Right lobe of liver (tissue), 6 donors: ENCODE results near the gene GRID1. TPM values are rescaled to one million over a fixed set of nuclear protein-coding genes. Genes with fewer than 3 reads are reported as not detected.
A peak's percentile ranks its signal among the peaks of the same experiment; 100 is the strongest.

Experiments
- ATAC-seq, 4 donors: fragments of 200-7000 bp; cut with Tn5 transposase; one replicate each; pipeline ENCODE4 v1.9.1; 2020; ENCODE audit warnings: mild to moderate bottlenecking in 4 of 4, moderate library complexity in 4 of 4
- DNase-seq, 3 donors: peaks; one replicate each; pipeline ENCODE4 v3.0.0-alpha.2; 2020
- H3K27ac ChIP-seq, 3 donors: fragments of 200-600 bp; one replicate each; pipeline ENCODE4 v1.8.0; 2022
- H3K27me3 ChIP-seq, 2 donors: fragments of 200-600 bp; one replicate each; pipeline ENCODE4 v1.8.0; 2022
- H3K36me3 ChIP-seq, 4 donors: fragments of 200-600 bp; sonication (generic) in 1 of 4; one replicate each; pipeline versions ENCODE4 v1.5.1 to v1.8.0; 2017 to 2022; ENCODE audit warnings: control low read depth in 1 of 4
- H3K4me1 ChIP-seq, 4 donors: fragments of 200-600 bp; sonication (generic) in 1 of 4; one replicate each; pipeline versions ENCODE4 v1.5.1 to v1.8.0; 2017 to 2022; ENCODE audit warnings: control low read depth in 1 of 4
- H3K4me3 ChIP-seq, 3 donors: fragments of 200-600 bp; one replicate each; pipeline ENCODE4 v1.8.0; 2022
- H3K9me3 ChIP-seq, 4 donors: fragments of 200-600 bp; sonication (generic) in 1 of 4; one replicate each; pipeline versions ENCODE4 v1.5.1 to v1.8.0; 2017 to 2022; ENCODE audit warnings: control low read depth in 1 of 4
- POLR2A ChIP-seq: fragments of 450-650 bp; IDR thresholded peaks from one replicate; pipeline ENCODE4 v1.6.1; 2017; ENCODE audit warnings: antibody characterized with exemption, mild to moderate bottlenecking
- WGBS: methylation state at CpG from one replicate; pipeline ENCODE4 v1.1.6; 2018; ENCODE audit warnings: low coverage, low lambda C conversion rate; ENCODE audit not compliant: insufficient coverage; ENCODE audit errors: missing lambda C conversion rate; 5-methylcytosine and 5-hydroxymethylcytosine counted together
- intact Hi-C, 2 donors: fragments of 100-400 bp; cut with DNase I; formaldehyde crosslinking; loops; one replicate each; pipeline versions ENCODE4 v1.11.2 to v1.14.1; 2022
- total RNA-seq, 6 experiments: library from RNA; depleted of rRNA in 2 of 6; stranded (reverse); fragments of >200 nt in 2 of 6; fragmentation: NEBNext Ultra II Directional in 3 of 6; extraction: Animal tissue kit (Norgen Biotek cat#: 25700) in 3 of 6; gene quantifications; one replicate each; pipeline versions ENCODE4 v1.1.0 to v1.2.4, GENCODE V29; 2016 to 2023
- TF ChIP-seq, protein P1 (sequence below), 4 donors: fragments of 200-600 bp in 3 of 4; fragments of 450-650 bp in 1 of 4; IDR thresholded peaks; one replicate each; pipeline versions ENCODE4 v1.5.1 to v1.8.0; 2016 to 2022; ENCODE audit warnings: antibody characterized with exemption in 4 of 4, mild to moderate bottlenecking in 2 of 4
- donor health status: DM: no; HTN: yes; CAD: no.
- donor health status: DM: no; HTN: no; CAD: no.
- donor health status: DM: no; HTN: no; CAD: no.
- donor health status: DM: no; HTN: yes; CAD: no.
- donor health status: DM: no; HTN: yes; CAD: no.

The GRID1 gene
- total RNA-seq, 6 experiments from 2014 or later, result 0.05 to 1.9 (median 0.81) TPM

DNA sequence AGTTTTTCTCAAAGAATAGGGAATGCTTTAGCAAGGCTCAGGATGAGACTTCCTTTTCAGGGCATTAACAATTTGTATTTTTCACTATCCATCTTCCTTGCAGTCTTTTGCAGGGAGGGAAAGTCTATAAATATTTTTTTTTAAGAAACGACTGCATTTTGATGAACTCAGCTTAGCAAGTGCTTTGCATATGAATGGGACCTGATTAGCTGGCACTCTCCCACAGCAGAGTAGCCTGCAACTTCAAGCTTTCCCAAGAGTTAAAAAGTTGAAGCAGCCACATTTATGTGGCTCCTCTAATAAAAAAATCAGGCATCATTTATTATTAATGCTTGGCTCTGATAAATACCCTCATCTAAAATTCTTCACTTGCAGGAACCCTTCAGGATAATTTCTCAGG lies 134.0 kb downstream of the GRID1 start:
- TF ChIP-seq, protein P1, sequence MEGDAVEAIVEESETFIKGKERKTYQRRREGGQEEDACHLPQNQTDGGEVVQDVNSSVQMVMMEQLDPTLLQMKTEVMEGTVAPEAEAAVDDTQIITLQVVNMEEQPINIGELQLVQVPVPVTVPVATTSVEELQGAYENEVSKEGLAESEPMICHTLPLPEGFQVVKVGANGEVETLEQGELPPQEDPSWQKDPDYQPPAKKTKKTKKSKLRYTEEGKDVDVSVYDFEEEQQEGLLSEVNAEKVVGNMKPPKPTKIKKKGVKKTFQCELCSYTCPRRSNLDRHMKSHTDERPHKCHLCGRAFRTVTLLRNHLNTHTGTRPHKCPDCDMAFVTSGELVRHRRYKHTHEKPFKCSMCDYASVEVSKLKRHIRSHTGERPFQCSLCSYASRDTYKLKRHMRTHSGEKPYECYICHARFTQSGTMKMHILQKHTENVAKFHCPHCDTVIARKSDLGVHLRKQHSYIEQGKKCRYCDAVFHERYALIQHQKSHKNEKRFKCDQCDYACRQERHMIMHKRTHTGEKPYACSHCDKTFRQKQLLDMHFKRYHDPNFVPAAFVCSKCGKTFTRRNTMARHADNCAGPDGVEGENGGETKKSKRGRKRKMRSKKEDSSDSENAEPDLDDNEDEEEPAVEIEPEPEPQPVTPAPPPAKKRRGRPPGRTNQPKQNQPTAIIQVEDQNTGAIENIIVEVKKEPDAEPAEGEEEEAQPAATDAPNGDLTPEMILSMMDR (IDR thresholded peaks at IDR 0.05), result no peak
- TF ChIP-seq POLR2A, result no peak
- ATAC-seq, result no peak
- Histone ChIP-seq H3K9me3 (no peaks in the 10 kb centered on the region), H3K27me3 (no peaks in the 10 kb centered on the region), H3K36me3 (no peaks in the 10 kb centered on the region), H3K4me3 (no peak overlapping the region), H3K4me1 (no peaks in the 10 kb centered on the region), H3K27ac (no peak overlapping the region)
- no peak for DNase-seq
- 13% methylated on average over 1 of the region's 1 CpG for WGBS
- intact Hi-C loops, result no loop called here

DNA sequence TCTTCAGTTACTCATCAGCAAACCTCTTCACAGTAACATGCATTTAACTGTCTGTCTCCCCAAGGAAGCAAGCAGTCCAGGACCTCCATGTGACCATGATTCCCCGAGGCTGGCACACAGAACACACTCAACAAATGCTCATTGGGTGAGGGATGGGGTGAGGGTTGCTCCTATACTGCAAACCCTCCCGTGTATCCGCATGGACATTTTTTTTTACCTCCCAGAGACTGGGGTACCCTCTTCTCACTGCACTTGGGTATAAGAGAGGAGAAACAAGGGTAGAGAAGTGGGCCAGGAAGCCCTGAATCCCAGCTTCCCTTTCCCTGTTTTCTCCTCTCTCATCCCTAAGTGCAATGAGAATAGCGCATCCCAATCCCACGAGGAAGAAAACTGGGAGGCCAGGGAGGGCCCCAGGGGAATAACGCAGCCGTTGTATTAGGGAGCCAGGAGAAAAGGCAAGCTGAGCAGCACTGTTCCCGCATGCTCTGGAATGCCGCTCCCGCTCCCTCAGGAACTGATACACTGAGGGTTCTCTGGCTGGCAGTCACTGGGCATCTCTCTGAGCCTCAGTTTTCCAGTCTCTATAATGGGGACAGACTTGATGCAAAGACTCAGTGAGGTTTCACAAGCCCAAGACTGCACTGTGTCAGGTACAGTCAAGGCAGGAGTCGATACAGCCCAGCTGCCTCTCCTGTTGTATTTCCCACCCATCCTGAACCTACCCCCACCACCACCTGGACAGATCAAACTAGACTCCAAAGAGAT lies 134.6 kb downstream of the GRID1 start:
- no peak for DNase-seq
- Histone ChIP-seq H3K4me3 (no peak overlapping the region), H3K36me3 (no peaks in the 10 kb centered on the region), H3K9me3 (no peaks in the 10 kb centered on the region), H3K27me3 (no peaks in the 10 kb centered on the region), H3K27ac (no peak overlapping the region), H3K4me1 (no peaks in the 10 kb centered on the region)
- TF ChIP-seq, protein P1 (IDR thresholded peaks at IDR 0.05), result no peak
- no peak for TF ChIP-seq POLR2A
- ATAC-seq, result no peak
- WGBS, result 50% methylated on average over 6 of the region's 11 CpGs
- intact Hi-C loops, result no loop called here

DNA sequence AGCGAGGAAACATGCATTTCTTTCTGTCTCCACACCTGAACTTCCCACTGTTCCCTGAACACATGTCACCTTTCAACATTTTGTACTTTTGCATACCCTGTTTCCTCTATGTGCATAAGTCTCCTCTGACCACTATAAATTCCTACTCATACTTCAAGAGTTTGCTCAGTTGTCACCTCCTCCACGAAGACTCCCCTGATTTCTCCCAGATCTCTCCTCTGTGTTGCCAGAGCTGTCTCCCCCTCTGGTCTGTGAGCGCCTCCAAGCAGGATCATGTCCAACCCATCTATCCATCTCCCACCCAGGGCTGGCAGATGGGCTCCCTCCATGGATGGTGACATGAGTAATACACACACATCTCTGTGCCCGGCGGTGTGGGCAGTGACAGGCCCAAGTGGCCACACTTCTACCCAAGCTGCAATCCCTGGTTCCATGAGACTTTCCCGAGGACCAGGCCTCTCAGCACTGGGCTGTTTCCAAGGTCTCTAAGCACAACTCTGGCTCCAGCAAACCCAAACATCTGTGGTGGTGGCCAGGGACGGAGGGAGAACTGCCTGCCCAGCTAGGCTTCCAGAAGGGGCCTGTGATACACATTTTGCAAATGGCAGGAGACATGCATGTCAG lies 135.9 kb downstream of the GRID1 start:
- Histone ChIP-seq H3K27ac (no peak overlapping the region), H3K36me3 (no peaks in the 10 kb centered on the region), H3K9me3 (no peaks in the 10 kb centered on the region), H3K4me3 (no peak overlapping the region), H3K27me3 (no peaks in the 10 kb centered on the region), H3K4me1 (no peaks in the 10 kb centered on the region)
- no peak for ATAC-seq
- TF ChIP-seq, protein P1 (IDR thresholded peaks at IDR 0.05), result no peak
- TF ChIP-seq POLR2A, result no peak
- intact Hi-C loops, result no loop called here
- DNase-seq, result peak in 1 of 3 donors; percentile 40
- 94% methylated on average over 5 of the region's 7 CpGs for WGBS

DNA sequence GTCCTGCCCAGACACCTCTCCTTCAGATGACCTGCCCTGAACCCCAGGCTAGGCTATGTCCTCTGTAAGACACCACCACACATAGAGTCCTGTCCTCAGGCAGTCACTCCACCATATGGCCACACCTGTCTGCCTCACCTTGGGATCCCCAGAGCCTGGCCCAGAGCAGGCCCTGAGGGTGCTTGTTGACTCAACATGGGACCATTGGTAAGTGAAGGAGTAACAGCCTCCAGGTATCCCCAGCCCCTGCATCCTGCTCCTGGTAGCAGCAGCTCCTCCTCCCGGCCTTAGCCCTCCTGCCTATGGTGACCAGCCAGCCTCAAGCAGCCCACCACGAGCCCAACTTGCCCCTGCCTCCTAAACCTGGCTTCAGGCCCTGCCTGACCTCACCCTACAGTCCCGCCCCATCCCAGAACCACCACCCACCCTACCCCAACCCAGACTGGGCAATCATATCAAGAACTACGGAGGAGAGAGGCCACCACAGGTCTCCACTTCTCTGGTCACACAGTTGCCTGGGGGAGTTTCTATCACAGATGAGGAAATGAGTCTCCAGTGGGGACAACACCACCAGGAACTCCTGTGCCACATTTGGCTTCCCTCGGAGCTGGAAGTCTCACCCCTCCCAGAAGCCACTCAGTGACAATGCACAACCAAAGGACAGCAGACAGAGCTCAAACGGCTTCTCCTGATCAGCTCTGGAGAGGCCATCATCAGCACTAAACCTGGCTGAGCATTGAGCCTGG lies 136.6 kb downstream of the GRID1 start:
- intact Hi-C loops, result no loop called here

More for the DNA sequence above, 136.6 kb downstream of the GRID1 start:
- DNase-seq (peak in 1 of 3 donors; percentile 41), ATAC-seq (peak in 1 of 4 donors; percentile 18)
- no peaks in the 10 kb centered on the region for H3K4me1 ChIP-seq
- H3K36me3 ChIP-seq, result no peaks in the 10 kb centered on the region
- TF ChIP-seq, protein P1 (IDR thresholded peaks at IDR 0.05), result no peak
- TF ChIP-seq POLR2A, result no peak
- H3K4me3 ChIP-seq, result no peak overlapping the region
- H3K27ac ChIP-seq, result no peak overlapping the region
- no peaks in the 10 kb centered on the region for H3K9me3 ChIP-seq
- 40% methylated on average over 1 of the region's 6 CpGs for WGBS
- no peaks in the 10 kb centered on the region for H3K27me3 ChIP-seq
